ENCODE data around the gene SCMH1.
A peak's percentile ranks its signal among the peaks of the same experiment; 100 is the strongest.
"Not testable (repeated sequence)": the region's sequence is repeated elsewhere in the genome, so short reads cannot be mapped to it uniquely, and the experiment has no call there.

The SCMH1 gene

GRCh38 chr1:41243079-41243385 lies 926 bp upstream of the SCMH1 start:
- H3K9me3 ChIP-seq (ENCODE audit: control insufficient read depth, low read length), result no peaks in the 10 kb centered on the region
- H3K4me3 ChIP-seq (ENCODE audit: low read length), result no peak overlapping the region
- no peak overlapping the region for H3K9ac ChIP-seq (ENCODE audit: low read length)
- no peaks in the 10 kb centered on the region for H3K36me3 ChIP-seq (ENCODE audit: control insufficient read depth, insufficient read depth, low read length)
- peaks cover 20% of the 10 kb centered on the region for H3K4me1 ChIP-seq (ENCODE audit: control insufficient read depth, insufficient read depth, low read length)
- H3K27me3 ChIP-seq (ENCODE audit: control insufficient read depth, insufficient read depth, low read length), result no peaks in the 10 kb centered on the region

DNA sequence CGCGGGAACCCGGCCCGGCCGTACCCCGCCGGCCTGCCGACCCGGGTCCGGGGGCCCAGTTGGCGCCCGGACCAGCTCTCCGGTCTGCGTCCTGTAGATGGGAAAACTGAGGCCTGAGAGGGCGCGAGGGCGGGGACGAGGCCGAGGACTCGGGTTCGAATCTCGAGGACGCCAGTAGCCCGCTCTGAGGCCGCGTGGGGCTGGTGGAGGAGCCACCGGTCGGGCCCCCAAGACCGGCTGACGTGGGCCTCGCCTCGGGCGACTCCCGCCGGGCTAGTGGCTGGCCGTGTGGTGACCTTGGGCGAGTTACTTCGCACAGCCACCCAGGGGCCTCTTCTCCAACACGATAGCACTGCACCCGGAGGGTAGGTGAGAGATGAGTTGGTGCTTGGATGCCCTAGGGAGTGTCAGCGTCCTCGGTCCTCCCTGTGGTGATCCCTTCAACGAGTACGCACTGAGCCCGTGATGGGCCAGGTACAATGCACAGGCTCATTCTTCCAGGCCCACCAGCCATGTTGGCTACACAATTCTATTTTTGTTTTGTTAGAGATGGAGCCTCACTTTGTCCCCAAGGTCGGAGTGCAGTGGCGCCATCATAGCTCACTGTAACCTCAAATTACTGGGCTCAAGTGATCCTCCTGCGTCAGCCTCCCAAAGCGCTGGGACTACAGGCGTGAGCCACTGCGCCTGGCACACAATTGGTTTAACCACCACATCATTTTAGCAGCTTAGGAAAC lies 404 bp upstream of the SCMH1 start:
- H3K9ac ChIP-seq (ENCODE audit: low read length), result peak overlapping the region; percentile 64
- H3K36me3 ChIP-seq (ENCODE audit: control insufficient read depth, insufficient read depth, low read length), result no peaks in the 10 kb centered on the region
- peak overlapping the region; percentile 32 for H3K4me3 ChIP-seq (ENCODE audit: low read length)
- H3K9me3 ChIP-seq (ENCODE audit: control insufficient read depth, low read length), result no peaks in the 10 kb centered on the region
- H3K27me3 ChIP-seq (ENCODE audit: control insufficient read depth, insufficient read depth, low read length), result no peaks in the 10 kb centered on the region
- H3K4me1 ChIP-seq (ENCODE audit: control insufficient read depth, insufficient read depth, low read length), result peaks cover 20% of the 10 kb centered on the region

DNA sequence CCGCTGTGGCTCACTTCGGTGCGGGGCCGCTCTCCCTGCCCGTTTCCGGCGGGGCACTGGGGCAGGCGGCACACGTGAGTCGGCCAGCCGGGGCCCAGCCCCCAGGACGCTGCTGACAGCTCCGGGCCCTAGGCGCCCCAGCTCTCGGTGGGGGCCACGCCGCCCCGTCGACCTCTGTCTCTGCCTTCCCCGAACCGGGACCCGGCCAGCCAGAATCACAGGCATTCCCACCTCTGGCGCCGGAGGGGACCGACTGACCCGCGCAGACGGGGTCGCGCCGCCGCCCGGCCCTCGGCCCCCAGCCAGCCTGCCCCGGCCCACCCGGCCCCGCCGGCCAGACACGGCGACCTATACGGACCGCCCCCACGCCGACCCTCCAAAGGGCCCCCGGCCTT lies 755 bp downstream of the SCMH1 start:
- H3K4me1 ChIP-seq (ENCODE audit: control insufficient read depth, insufficient read depth, low read length), result peaks cover 17% of the 10 kb centered on the region
- no peaks in the 10 kb centered on the region for H3K9me3 ChIP-seq (ENCODE audit: control insufficient read depth, low read length)
- H3K27me3 ChIP-seq (ENCODE audit: control insufficient read depth, insufficient read depth, low read length), result no peaks in the 10 kb centered on the region
- peak overlapping the region; percentile 40 for H3K4me3 ChIP-seq (ENCODE audit: low read length)
- H3K9ac ChIP-seq (ENCODE audit: low read length), result peak overlapping the region; percentile 66
- H3K36me3 ChIP-seq (ENCODE audit: control insufficient read depth, insufficient read depth, low read length), result no peaks in the 10 kb centered on the region

DNA sequence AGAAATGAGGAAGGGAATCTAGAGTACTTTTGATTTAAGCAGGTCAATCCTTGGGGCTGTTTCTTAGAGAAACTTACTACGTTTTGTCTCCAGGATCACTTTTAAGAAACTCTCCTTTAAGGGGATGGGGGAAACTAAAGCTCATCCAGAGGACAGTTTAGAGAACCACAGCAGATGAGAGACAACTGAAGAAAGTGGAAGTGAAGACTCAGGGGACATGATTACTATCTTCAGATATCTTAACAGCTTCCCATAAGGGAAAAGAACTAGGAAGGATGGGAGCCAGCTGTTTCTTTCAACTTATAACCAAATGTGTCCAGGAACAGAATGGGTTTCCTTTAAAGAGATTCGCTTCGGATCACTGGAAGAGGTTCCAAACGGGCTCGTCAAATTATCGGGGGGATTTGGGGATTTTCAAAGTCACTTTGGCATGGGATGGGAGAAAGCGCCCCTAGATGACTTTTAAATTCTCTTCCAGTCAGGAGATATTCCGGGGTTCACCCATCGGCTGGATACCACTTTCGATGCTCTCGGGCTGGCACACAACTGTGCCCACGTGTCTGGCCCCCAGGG lies 1.2 kb downstream of the SCMH1 start:
- Histone ChIP-seq H3K4me1 (ENCODE audit: control insufficient read depth, insufficient read depth, low read length) (peaks cover 14% of the 10 kb centered on the region), H3K36me3 (ENCODE audit: control insufficient read depth, insufficient read depth, low read length) (no peaks in the 10 kb centered on the region), H3K9me3 (ENCODE audit: control insufficient read depth, low read length) (no peaks in the 10 kb centered on the region), H3K27me3 (ENCODE audit: control insufficient read depth, insufficient read depth, low read length) (no peaks in the 10 kb centered on the region), H3K9ac (ENCODE audit: low read length) (peak overlapping the region; percentile 66), H3K4me3 (ENCODE audit: low read length) (peak overlapping the region; percentile 40)

GRCh38 chr1:41239988-41240610 lies 2.0 kb downstream of the SCMH1 start:
- H3K9ac ChIP-seq (ENCODE audit: low read length), result no peak overlapping the region
- H3K9me3 ChIP-seq (ENCODE audit: control insufficient read depth, low read length), result no peaks in the 10 kb centered on the region
- no peak overlapping the region for H3K4me3 ChIP-seq (ENCODE audit: low read length)
- H3K36me3 ChIP-seq (ENCODE audit: control insufficient read depth, insufficient read depth, low read length), result no peaks in the 10 kb centered on the region
- peaks cover 14% of the 10 kb centered on the region for H3K4me1 ChIP-seq (ENCODE audit: control insufficient read depth, insufficient read depth, low read length)
- no peaks in the 10 kb centered on the region for H3K27me3 ChIP-seq (ENCODE audit: control insufficient read depth, insufficient read depth, low read length)

- H3K9ac ChIP-seq (ENCODE audit: low read length), result no peak overlapping the region
These were observed 3.7 kb downstream of the SCMH1 start for GRCh38 chr1:41238311-41238988.

DNA sequence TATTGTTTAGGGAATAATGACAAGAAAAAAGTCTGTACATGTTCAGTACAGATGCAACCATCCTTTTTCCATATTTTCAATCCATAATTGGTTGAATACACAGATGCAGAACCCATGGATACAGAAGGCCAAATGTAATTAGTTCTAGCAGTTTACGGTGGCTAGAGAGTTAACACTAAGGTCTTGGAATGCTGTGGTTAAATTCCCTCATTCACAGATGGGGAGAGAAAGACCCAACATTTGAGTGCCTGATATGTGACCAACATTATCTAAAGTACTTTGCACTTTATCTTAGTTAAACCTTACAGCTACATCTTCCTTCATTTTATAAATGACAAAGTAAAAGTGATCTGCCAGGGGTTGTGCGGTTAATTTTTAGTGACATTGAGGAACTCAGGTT lies 5.3 kb downstream of the SCMH1 start:
- Histone ChIP-seq H3K36me3 (ENCODE audit: control insufficient read depth, insufficient read depth, low read length) (no peaks in the 10 kb centered on the region), H3K9ac (ENCODE audit: low read length) (no peak overlapping the region), H3K27me3 (ENCODE audit: control insufficient read depth, insufficient read depth, low read length) (no peaks in the 10 kb centered on the region), H3K9me3 (ENCODE audit: control insufficient read depth, low read length) (no peaks in the 10 kb centered on the region), H3K4me3 (ENCODE audit: low read length) (no peak overlapping the region), H3K4me1 (ENCODE audit: control insufficient read depth, insufficient read depth, low read length) (peaks cover 18% of the 10 kb centered on the region)

More at GRCh38 chr1:41238311-41238988, 3.7 kb downstream of the SCMH1 start:
- Histone ChIP-seq H3K4me3 (ENCODE audit: low read length) (no peak overlapping the region), H3K4me1 (ENCODE audit: control insufficient read depth, insufficient read depth, low read length) (peaks cover 14% of the 10 kb centered on the region), H3K9me3 (ENCODE audit: control insufficient read depth, low read length) (no peaks in the 10 kb centered on the region), H3K27me3 (ENCODE audit: control insufficient read depth, insufficient read depth, low read length) (no peaks in the 10 kb centered on the region), H3K36me3 (ENCODE audit: control insufficient read depth, insufficient read depth, low read length) (no peaks in the 10 kb centered on the region)

GRCh38 chr1:41235893-41236292 lies 6.2 kb downstream of the SCMH1 start:
- H3K9me3 ChIP-seq (ENCODE audit: control insufficient read depth, low read length), result no peaks in the 10 kb centered on the region
- H3K4me1 ChIP-seq (ENCODE audit: control insufficient read depth, insufficient read depth, low read length), result peaks cover 16% of the 10 kb centered on the region
- no peak overlapping the region for H3K4me3 ChIP-seq (ENCODE audit: low read length)
- no peaks in the 10 kb centered on the region for H3K36me3 ChIP-seq (ENCODE audit: control insufficient read depth, insufficient read depth, low read length)
- no peaks in the 10 kb centered on the region for H3K27me3 ChIP-seq (ENCODE audit: control insufficient read depth, insufficient read depth, low read length)
- H3K9ac ChIP-seq (ENCODE audit: low read length), result no peak overlapping the region

DNA sequence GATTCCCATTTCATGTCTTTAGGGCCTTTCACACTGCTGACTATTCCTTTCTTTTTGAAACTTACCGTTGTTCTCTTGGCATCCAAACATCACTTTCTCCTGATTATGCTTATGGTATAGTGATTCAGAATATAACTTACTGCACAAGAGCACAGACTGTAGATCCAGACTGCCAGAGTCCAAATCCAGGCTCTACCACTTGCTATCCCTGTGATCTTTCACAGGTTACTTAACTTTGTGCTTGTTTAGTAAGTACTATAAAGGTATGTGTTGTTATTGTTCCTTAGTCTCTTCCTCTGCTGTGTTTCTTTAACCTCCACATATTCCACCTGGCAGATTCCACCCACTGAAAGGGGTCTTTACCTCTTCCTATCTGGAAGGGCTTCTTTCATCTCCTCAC lies 8.4 kb downstream of the SCMH1 start:
- Histone ChIP-seq H3K9ac (ENCODE audit: low read length) (no peak overlapping the region), H3K36me3 (ENCODE audit: control insufficient read depth, insufficient read depth, low read length) (no peaks in the 10 kb centered on the region), H3K4me3 (ENCODE audit: low read length) (no peak overlapping the region), H3K9me3 (ENCODE audit: control insufficient read depth, low read length) (no peaks in the 10 kb centered on the region), H3K27me3 (ENCODE audit: control insufficient read depth, insufficient read depth, low read length) (no peaks in the 10 kb centered on the region), H3K4me1 (ENCODE audit: control insufficient read depth, insufficient read depth, low read length) (peaks cover 8% of the 10 kb centered on the region)

GRCh38 chr1:41232305-41232704 lies 9.8 kb downstream of the SCMH1 start:
- no peaks in the 10 kb centered on the region for H3K36me3 ChIP-seq (ENCODE audit: control insufficient read depth, insufficient read depth, low read length)

GRCh38 chr1:41230656-41231055 lies 11.4 kb downstream of the SCMH1 start:
- Histone ChIP-seq H3K27me3 (ENCODE audit: control insufficient read depth, insufficient read depth, low read length) (no peaks in the 10 kb centered on the region), H3K9me3 (ENCODE audit: control insufficient read depth, low read length) (no peaks in the 10 kb centered on the region), H3K4me1 (ENCODE audit: control insufficient read depth, insufficient read depth, low read length) (peaks cover 14% of the 10 kb centered on the region), H3K9ac (ENCODE audit: low read length) (no peak overlapping the region), H3K4me3 (ENCODE audit: low read length) (no peak overlapping the region), H3K36me3 (ENCODE audit: control insufficient read depth, insufficient read depth, low read length) (no peaks in the 10 kb centered on the region)

More at GRCh38 chr1:41232305-41232704, 9.8 kb downstream of the SCMH1 start:
- Histone ChIP-seq H3K9ac (ENCODE audit: low read length) (no peak overlapping the region), H3K4me1 (ENCODE audit: control insufficient read depth, insufficient read depth, low read length) (peaks cover 8% of the 10 kb centered on the region), H3K4me3 (ENCODE audit: low read length) (no peak overlapping the region), H3K27me3 (ENCODE audit: control insufficient read depth, insufficient read depth, low read length) (no peaks in the 10 kb centered on the region), H3K9me3 (ENCODE audit: control insufficient read depth, low read length) (no peaks in the 10 kb centered on the region)

DNA sequence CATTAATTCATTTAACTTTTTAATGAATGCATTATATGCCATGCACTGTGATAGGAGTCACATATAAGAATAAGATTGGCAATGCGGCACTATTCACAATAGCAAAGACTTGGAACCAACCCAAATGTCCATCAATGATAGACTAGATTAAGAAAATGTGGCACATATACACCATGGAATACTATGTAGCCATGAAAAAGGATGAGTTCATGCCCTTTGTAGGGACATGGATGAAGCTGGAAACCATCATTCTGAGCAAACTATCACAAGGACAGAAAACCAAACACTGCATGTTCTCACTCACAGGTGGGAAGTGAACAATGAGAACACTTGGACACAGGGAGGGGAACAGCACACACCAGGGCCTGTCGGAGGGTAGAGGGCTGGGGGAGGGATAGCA lies 12.9 kb downstream of the SCMH1 start:
- not testable (repeated sequence) for H3K9ac ChIP-seq (ENCODE audit: low read length); H3K36me3 ChIP-seq (ENCODE audit: control insufficient read depth, insufficient read depth, low read length); H3K9me3 ChIP-seq (ENCODE audit: control insufficient read depth, low read length); H3K4me3 ChIP-seq (ENCODE audit: low read length); H3K27me3 ChIP-seq (ENCODE audit: control insufficient read depth, insufficient read depth, low read length)
- H3K4me1 ChIP-seq (ENCODE audit: control insufficient read depth, insufficient read depth, low read length), result peaks cover 14% of the 10 kb centered on the region

Measured in mucosa of stomach (tissue), 1 donor.